ENCODE results near the gene PAK5. TPM values are rescaled to one million over a fixed set of nuclear protein-coding genes. Genes with fewer than 3 reads are reported as not detected.

PAK5 gene
- total and polyA plus RNA-seq, 8 donors: 1.0 to 2.0 (median 1.5) TPM

DNA sequence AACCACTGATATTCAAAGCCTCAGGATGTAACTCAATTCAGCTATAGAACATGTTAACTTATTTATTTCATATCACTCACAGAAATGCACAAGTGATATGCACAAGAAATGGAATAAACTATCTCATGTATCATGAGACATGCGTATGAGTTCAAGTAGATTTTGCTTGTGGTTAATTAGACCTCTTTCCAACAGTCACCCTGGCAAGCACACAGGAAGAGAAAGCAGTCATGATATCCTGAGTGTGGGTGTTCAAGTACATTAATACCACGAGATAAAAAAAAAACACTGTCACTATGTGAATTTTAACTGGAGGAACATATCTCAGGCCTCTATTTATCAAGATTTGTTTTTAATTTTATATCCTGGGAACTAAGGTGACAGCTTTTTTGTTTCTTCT is 260.3 kb downstream of the PAK5 start:
- H3K27ac ChIP-seq: no peak overlapping the region
- WGBS, 2 donors: 58% methylated on average over 2 of the region's 2 CpGs
- intact Hi-C loops (cut with DNase I): no loop called here
- no peak overlapping the region for H3K4me3 ChIP-seq
- TF ChIP-seq, protein P1, sequence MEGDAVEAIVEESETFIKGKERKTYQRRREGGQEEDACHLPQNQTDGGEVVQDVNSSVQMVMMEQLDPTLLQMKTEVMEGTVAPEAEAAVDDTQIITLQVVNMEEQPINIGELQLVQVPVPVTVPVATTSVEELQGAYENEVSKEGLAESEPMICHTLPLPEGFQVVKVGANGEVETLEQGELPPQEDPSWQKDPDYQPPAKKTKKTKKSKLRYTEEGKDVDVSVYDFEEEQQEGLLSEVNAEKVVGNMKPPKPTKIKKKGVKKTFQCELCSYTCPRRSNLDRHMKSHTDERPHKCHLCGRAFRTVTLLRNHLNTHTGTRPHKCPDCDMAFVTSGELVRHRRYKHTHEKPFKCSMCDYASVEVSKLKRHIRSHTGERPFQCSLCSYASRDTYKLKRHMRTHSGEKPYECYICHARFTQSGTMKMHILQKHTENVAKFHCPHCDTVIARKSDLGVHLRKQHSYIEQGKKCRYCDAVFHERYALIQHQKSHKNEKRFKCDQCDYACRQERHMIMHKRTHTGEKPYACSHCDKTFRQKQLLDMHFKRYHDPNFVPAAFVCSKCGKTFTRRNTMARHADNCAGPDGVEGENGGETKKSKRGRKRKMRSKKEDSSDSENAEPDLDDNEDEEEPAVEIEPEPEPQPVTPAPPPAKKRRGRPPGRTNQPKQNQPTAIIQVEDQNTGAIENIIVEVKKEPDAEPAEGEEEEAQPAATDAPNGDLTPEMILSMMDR (IDR thresholded peaks at IDR 0.05): no peak
- ATAC-seq: no peak
- no peaks in the 10 kb centered on the region for H3K36me3 ChIP-seq
- H3K27me3 ChIP-seq: no peaks in the 10 kb centered on the region
- H3K4me1 ChIP-seq: no peaks in the 10 kb centered on the region
- no peak for FAIRE-seq
- no peaks in the 10 kb centered on the region for H3K9me3 ChIP-seq
- no peak for DNase-seq

DNA sequence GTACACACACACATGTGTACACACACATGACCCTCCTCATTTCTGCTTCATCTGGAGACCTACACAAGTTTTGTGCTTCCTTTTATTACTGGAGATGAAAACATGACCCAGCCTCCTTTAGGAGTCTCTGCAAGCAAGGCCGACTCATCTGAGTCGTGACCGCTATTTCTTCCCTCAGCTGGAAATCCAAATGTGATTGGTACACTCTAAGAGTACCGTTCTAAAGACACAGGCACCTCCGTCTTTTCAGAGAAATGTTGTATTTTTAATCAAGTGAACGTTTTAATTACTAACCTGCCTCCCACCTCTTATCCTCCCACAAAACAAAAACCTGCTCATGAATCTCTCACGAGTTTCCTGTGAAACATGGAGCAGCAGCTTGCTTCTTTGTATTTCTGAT is 261.5 kb downstream of the PAK5 start:
- no peak overlapping the region for H3K4me3 ChIP-seq
- no peaks in the 10 kb centered on the region for H3K4me1 ChIP-seq
- no peak overlapping the region for H3K27ac ChIP-seq
- no peaks in the 10 kb centered on the region for H3K27me3 ChIP-seq
- TF ChIP-seq, protein P1 (IDR thresholded peaks at IDR 0.05): no peak
- 67 to 83% methylated on average over 7 of the region's 7 CpGs for WGBS, 2 donors
- ATAC-seq (no peak), FAIRE-seq (no peak), DNase-seq (no peak)
- intact Hi-C loops (cut with DNase I): no loop called here
- no peaks in the 10 kb centered on the region for H3K9me3 ChIP-seq
- no peaks in the 10 kb centered on the region for H3K36me3 ChIP-seq

DNA sequence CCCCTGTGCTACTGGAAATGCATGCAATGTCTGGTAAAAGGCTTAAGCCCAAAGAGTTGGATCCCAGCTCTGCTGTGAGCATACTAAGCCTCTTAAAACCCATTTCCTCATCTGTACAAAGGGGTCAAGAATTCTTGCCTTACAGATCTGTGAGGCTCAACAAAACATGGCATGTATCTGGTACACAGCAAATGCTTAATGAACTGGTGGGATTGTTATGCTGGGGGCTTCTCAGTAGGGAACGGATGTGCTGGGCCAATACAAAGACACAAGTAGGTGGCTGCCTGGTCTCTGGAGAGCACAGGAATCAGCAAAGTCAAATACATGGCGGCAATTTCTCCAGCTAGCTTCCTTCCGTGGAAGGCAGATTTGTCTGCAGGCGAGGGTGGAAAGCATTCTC is 262.2 kb downstream of the PAK5 start:
- 86 to 87% methylated on average over 4 of the region's 4 CpGs for WGBS, 2 donors
- FAIRE-seq (no peak), ATAC-seq (no peak), DNase-seq (no peak)
- no peak overlapping the region for H3K27ac ChIP-seq
- H3K4me3 ChIP-seq: no peak overlapping the region
- no peaks in the 10 kb centered on the region for H3K27me3 ChIP-seq
- TF ChIP-seq, protein P1 (IDR thresholded peaks at IDR 0.05): no peak
- H3K9me3 ChIP-seq: no peaks in the 10 kb centered on the region
- no peaks in the 10 kb centered on the region for H3K36me3 ChIP-seq
- intact Hi-C loops (cut with DNase I): no loop called here
- H3K4me1 ChIP-seq: no peaks in the 10 kb centered on the region

DNA sequence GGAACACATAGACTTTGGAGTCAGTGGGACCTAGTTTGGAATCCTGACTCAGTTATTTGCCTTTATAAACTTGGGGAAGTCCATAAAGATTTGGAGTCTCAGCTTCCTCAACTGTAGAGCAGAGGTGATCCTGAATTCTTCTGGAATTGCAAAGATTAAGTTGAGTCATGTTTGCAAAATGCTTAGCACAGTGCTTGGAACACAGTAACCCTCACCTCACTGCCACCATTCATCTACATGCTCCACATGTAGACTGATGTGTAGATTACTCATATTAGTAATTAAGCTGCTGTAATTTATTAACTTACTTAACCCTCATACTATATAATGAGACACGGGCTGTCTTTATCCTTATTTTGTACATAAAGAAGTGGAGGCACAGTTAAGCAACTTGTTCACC is 263.0 kb downstream of the PAK5 start:
- WGBS, 2 donors: 30 to 35% methylated on average over 1 of the region's 1 CpG
- intact Hi-C loops (cut with DNase I): no loop called here
- no peaks in the 10 kb centered on the region for H3K9me3 ChIP-seq
- DNase-seq: no peak
- no peak overlapping the region for H3K4me3 ChIP-seq
- ATAC-seq: no peak
- TF ChIP-seq, protein P1 (IDR thresholded peaks at IDR 0.05): no peak
- H3K36me3 ChIP-seq: no peaks in the 10 kb centered on the region
- no peaks in the 10 kb centered on the region for H3K4me1 ChIP-seq
- H3K27me3 ChIP-seq: no peaks in the 10 kb centered on the region
- no peak overlapping the region for H3K27ac ChIP-seq
- FAIRE-seq: no peak

DNA sequence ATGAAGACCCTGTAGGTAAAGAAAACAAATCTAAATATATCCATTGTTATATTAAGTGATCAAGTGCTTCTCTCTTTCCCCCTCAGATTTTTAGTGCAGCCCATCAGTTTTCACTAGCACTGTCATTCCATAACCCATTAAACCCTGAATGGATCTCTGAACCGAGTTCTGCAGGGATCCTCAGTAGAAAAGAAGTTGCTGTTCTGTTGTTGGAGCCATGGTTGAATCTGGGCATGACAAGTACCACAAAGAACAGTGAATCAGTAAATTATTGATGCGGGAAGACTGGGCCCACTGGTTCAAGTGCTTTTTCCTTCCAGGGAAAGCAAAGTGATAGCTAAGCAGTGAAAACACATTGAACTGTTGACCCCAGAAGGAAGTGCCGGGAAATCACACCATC is 264.1 kb downstream of the PAK5 start:
- intact Hi-C loops (cut with DNase I): no loop called here
- TF ChIP-seq, protein P1 (IDR thresholded peaks at IDR 0.05): no peak
- Histone ChIP-seq H3K4me1 (no peaks in the 10 kb centered on the region), H3K27ac (no peak overlapping the region), H3K9me3 (no peaks in the 10 kb centered on the region), H3K36me3 (no peaks in the 10 kb centered on the region), H3K4me3 (no peak overlapping the region), H3K27me3 (no peaks in the 10 kb centered on the region)
- DNase-seq: no peak
- FAIRE-seq: no peak
- ATAC-seq: no peak
- 75 to 81% methylated on average over 3 of the region's 3 CpGs for WGBS, 2 donors
